Measurements from ENCODE around the gene EFCAB8.
"Not testable (repeated sequence)": the region's sequence is repeated elsewhere in the genome, so short reads cannot be mapped to it uniquely, and the experiment has no call there.

EFCAB8 gene

GRCh38 chr20:32861446-32861845, 2.7 kb downstream of the EFCAB8 start:
- peaks cover 2 to 23% of the 10 kb centered on the region in 2 donors for H3K36me3 ChIP-seq (replicated peaks in 1 of 2; ENCODE audit: control insufficient read depth in 2 of 2, insufficient read depth in 2 of 2, low read length in 2 of 2)
- no peak overlapping the region for H4K8ac ChIP-seq (ENCODE audit: low read depth, low read length)
- no peak overlapping the region for H3K9ac ChIP-seq (ENCODE audit: low read depth, low read length, poor library complexity)
- no peak overlapping the region for H2BK15ac ChIP-seq (ENCODE audit: low read length)
- no peak overlapping the region for H3K14ac ChIP-seq (ENCODE audit: low read length)
- H2BK12ac ChIP-seq (ENCODE audit: low read length), result no peak overlapping the region
- no peak overlapping the region for H2AK5ac ChIP-seq (ENCODE audit: low read depth, low read length)
- H3K4me3 ChIP-seq (ENCODE audit: low read length in 2 of 2), result no peak overlapping the region
- H4K91ac ChIP-seq (ENCODE audit: low read depth, low read length, poor library complexity), result no peak overlapping the region
- no CpG with 5 or more reads among the region's 7 CpGs for WGBS, 2 donors (ENCODE audit: extremely low coverage in 2 of 2, insufficient read length in 2 of 2, insufficient replicate concordance in 1 of 2)
- H3K27ac ChIP-seq (replicated peaks; ENCODE audit: low read length), result no peak overlapping the region
- peaks cover 5 to 7% of the 10 kb centered on the region in 2 donors for H3K4me1 ChIP-seq (ENCODE audit: control insufficient read depth in 2 of 2, insufficient read depth in 1 of 2, low read depth in 1 of 2, low read length in 2 of 2)
- DNase-seq (ENCODE audit: low spot score), result no peak
- no peaks in the 10 kb centered on the region for H3K9me3 ChIP-seq (replicated peaks in 1 of 2; ENCODE audit: control insufficient read depth in 2 of 2, insufficient read depth in 1 of 2, low read depth in 1 of 2, low read length in 2 of 2)
- H3K18ac ChIP-seq (ENCODE audit: low read length), result no peak overlapping the region
- H2AFZ ChIP-seq (ENCODE audit: low read length), result no peak overlapping the region
- H2BK120ac ChIP-seq (ENCODE audit: low read depth, low read length), result no peak overlapping the region
- H3K23ac ChIP-seq (ENCODE audit: low read depth, low read length, poor library complexity), result no peak overlapping the region
- no peak overlapping the region for H3K4me2 ChIP-seq (ENCODE audit: insufficient read depth, low read length, poor library complexity, severe bottlenecking)
- H3K4ac ChIP-seq (ENCODE audit: low read length), result no peak overlapping the region
- H2BK5ac ChIP-seq (ENCODE audit: low read length), result no peak overlapping the region
- H3K27me3 ChIP-seq (ENCODE audit: control insufficient read depth in 3 of 3, insufficient read depth in 3 of 3, low read depth in 1 of 3, low read length in 3 of 3), result no peaks in the 10 kb centered on the region
- no peaks in the 10 kb centered on the region for H3K79me1 ChIP-seq (ENCODE audit: low read depth, low read length)

DNA sequence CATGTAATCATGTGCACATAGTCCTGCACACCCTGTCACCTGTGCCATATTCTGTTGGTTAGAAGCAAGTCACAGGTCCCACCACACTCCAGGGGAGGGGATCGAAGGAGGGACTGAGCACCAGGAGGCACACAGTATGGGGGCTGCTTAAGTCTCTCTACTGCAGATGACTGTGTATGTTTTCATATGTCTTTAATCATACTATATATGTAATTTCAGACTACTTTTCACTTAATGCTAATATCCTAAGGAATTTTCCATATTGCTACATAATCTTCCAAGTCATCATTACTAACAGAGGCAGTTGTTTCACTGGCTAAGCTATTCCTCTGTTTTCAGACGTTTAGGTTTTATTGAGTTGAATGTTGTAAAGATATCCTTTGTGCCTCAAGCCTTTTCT, 10.8 kb downstream of the EFCAB8 start:
- H3K4me1 ChIP-seq (ENCODE audit: control insufficient read depth in 2 of 2, insufficient read depth in 1 of 2, low read depth in 1 of 2, low read length in 2 of 2), result peaks cover 0 to 12% of the 10 kb centered on the region in 2 donors
- no peak overlapping the region for H3K27ac ChIP-seq (replicated peaks; ENCODE audit: low read length)
- H2BK12ac ChIP-seq (ENCODE audit: low read length), result no peak overlapping the region
- H3K36me3 ChIP-seq (replicated peaks in 1 of 2; ENCODE audit: control insufficient read depth in 2 of 2, insufficient read depth in 2 of 2, low read length in 2 of 2), result no peaks in the 10 kb centered on the region
- H3K9me3 ChIP-seq (replicated peaks in 1 of 2; ENCODE audit: control insufficient read depth in 2 of 2, insufficient read depth in 1 of 2, low read depth in 1 of 2, low read length in 2 of 2), result no peaks in the 10 kb centered on the region
- H4K8ac ChIP-seq (ENCODE audit: low read depth, low read length), result no peak overlapping the region
- H3K27me3 ChIP-seq (ENCODE audit: control insufficient read depth in 3 of 3, insufficient read depth in 3 of 3, low read depth in 1 of 3, low read length in 3 of 3), result no peaks in the 10 kb centered on the region
- H3K4me3 ChIP-seq (ENCODE audit: low read length in 2 of 2), result no peak overlapping the region
- H3K4ac ChIP-seq (ENCODE audit: low read length), result no peak overlapping the region
- no peak overlapping the region for H2AFZ ChIP-seq (ENCODE audit: low read length)
- no peak overlapping the region for H3K4me2 ChIP-seq (ENCODE audit: insufficient read depth, low read length, poor library complexity, severe bottlenecking)
- H2AK5ac ChIP-seq (ENCODE audit: low read depth, low read length), result no peak overlapping the region
- DNase-seq (ENCODE audit: low spot score), result no peak
- WGBS, 2 donors (ENCODE audit: extremely low coverage in 2 of 2, insufficient read length in 2 of 2, insufficient replicate concordance in 1 of 2), result no CpG with 5 or more reads among the region's 2 CpGs
- no peak overlapping the region for H2BK120ac ChIP-seq (ENCODE audit: low read depth, low read length)
- H2BK15ac ChIP-seq (ENCODE audit: low read length), result no peak overlapping the region
- H4K91ac ChIP-seq (ENCODE audit: low read depth, low read length, poor library complexity), result no peak overlapping the region
- no peak overlapping the region for H3K18ac ChIP-seq (ENCODE audit: low read length)
- peak overlapping the region; percentile 50 for H3K9ac ChIP-seq (ENCODE audit: low read depth, low read length, poor library complexity)
- no peak overlapping the region for H3K14ac ChIP-seq (ENCODE audit: low read length)
- no peak overlapping the region for H3K23ac ChIP-seq (ENCODE audit: low read depth, low read length, poor library complexity)
- H3K79me1 ChIP-seq (ENCODE audit: low read depth, low read length), result no peaks in the 10 kb centered on the region
- H2BK5ac ChIP-seq (ENCODE audit: low read length), result no peak overlapping the region

GRCh38 chr20:32870526-32870925, 11.8 kb downstream of the EFCAB8 start:
- not testable (repeated sequence) for H2BK5ac ChIP-seq (ENCODE audit: low read length); H3K9ac ChIP-seq (ENCODE audit: low read depth, low read length, poor library complexity); H3K4me2 ChIP-seq (ENCODE audit: insufficient read depth, low read length, poor library complexity, severe bottlenecking); H3K23ac ChIP-seq (ENCODE audit: low read depth, low read length, poor library complexity); DNase-seq (ENCODE audit: low spot score); H3K9me3 ChIP-seq (replicated peaks in 1 of 2; ENCODE audit: control insufficient read depth in 2 of 2, insufficient read depth in 1 of 2, low read depth in 1 of 2, low read length in 2 of 2); H2AFZ ChIP-seq (ENCODE audit: low read length); H3K4me3 ChIP-seq (ENCODE audit: low read length in 2 of 2); H4K91ac ChIP-seq (ENCODE audit: low read depth, low read length, poor library complexity); H2BK15ac ChIP-seq (ENCODE audit: low read length); H3K27ac ChIP-seq (replicated peaks; ENCODE audit: low read length); H4K8ac ChIP-seq (ENCODE audit: low read depth, low read length); H2BK12ac ChIP-seq (ENCODE audit: low read length); H3K27me3 ChIP-seq (ENCODE audit: control insufficient read depth in 3 of 3, insufficient read depth in 3 of 3, low read depth in 1 of 3, low read length in 3 of 3); H2BK120ac ChIP-seq (ENCODE audit: low read depth, low read length); H3K79me1 ChIP-seq (ENCODE audit: low read depth, low read length); H3K18ac ChIP-seq (ENCODE audit: low read length); H3K14ac ChIP-seq (ENCODE audit: low read length); H3K4ac ChIP-seq (ENCODE audit: low read length); H2AK5ac ChIP-seq (ENCODE audit: low read depth, low read length); H3K36me3 ChIP-seq (replicated peaks in 1 of 2; ENCODE audit: control insufficient read depth in 2 of 2, insufficient read depth in 2 of 2, low read length in 2 of 2)
- no CpG with 5 or more reads among the region's 3 CpGs for WGBS, 2 donors (ENCODE audit: extremely low coverage in 2 of 2, insufficient read length in 2 of 2, insufficient replicate concordance in 1 of 2)
- H3K4me1 ChIP-seq (ENCODE audit: control insufficient read depth in 2 of 2, insufficient read depth in 1 of 2, low read depth in 1 of 2, low read length in 2 of 2), result peaks cover 0 to 12% of the 10 kb centered on the region in 2 donors

DNA sequence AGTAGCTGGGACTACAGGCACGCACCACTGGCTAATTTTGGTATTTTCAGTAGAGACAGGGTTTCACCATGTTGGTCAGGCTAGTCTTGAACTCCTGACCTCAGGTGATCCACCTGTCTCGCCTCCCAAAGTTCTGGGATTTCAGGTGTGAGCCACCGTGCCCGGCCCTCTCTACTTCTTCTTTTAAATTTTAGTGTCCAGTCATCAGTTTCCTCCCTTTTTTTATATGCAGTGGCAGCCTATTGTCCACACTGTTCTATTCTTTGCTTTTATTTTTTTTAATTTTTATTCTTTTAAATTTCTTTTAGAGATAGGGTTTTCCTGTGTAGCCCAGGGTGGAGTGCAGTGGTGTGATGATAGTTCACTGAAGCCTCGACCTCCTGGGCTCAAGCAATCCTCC, 12.3 kb downstream of the EFCAB8 start:
- Histone ChIP-seq H3K79me1 (ENCODE audit: low read depth, low read length) (no peaks in the 10 kb centered on the region), H3K27me3 (ENCODE audit: control insufficient read depth in 3 of 3, insufficient read depth in 3 of 3, low read depth in 1 of 3, low read length in 3 of 3) (no peaks in the 10 kb centered on the region), H4K8ac (ENCODE audit: low read depth, low read length) (no peak overlapping the region), H3K36me3 (replicated peaks in 1 of 2; ENCODE audit: control insufficient read depth in 2 of 2, insufficient read depth in 2 of 2, low read length in 2 of 2) (no peaks in the 10 kb centered on the region), H3K23ac (ENCODE audit: low read depth, low read length, poor library complexity) (no peak overlapping the region), H3K9ac (ENCODE audit: low read depth, low read length, poor library complexity) (no peak overlapping the region), H3K9me3 (replicated peaks in 1 of 2; ENCODE audit: control insufficient read depth in 2 of 2, insufficient read depth in 1 of 2, low read depth in 1 of 2, low read length in 2 of 2) (no peaks in the 10 kb centered on the region), H2AFZ (ENCODE audit: low read length) (no peak overlapping the region), H2AK5ac (ENCODE audit: low read depth, low read length) (no peak overlapping the region), H3K14ac (ENCODE audit: low read length) (no peak overlapping the region), H2BK12ac (ENCODE audit: low read length) (no peak overlapping the region), H2BK5ac (ENCODE audit: low read length) (no peak overlapping the region), H3K4me3 (ENCODE audit: low read length in 2 of 2) (no peak overlapping the region), H3K4ac (ENCODE audit: low read length) (no peak overlapping the region), H2BK120ac (ENCODE audit: low read depth, low read length) (no peak overlapping the region), H3K18ac (ENCODE audit: low read length) (no peak overlapping the region), H3K4me2 (ENCODE audit: insufficient read depth, low read length, poor library complexity, severe bottlenecking) (no peak overlapping the region), H3K27ac (replicated peaks; ENCODE audit: low read length) (no peak overlapping the region), H4K91ac (ENCODE audit: low read depth, low read length, poor library complexity) (no peak overlapping the region), H3K4me1 (ENCODE audit: control insufficient read depth in 2 of 2, insufficient read depth in 1 of 2, low read depth in 1 of 2, low read length in 2 of 2) (peaks cover 0 to 10% of the 10 kb centered on the region in 2 donors), H2BK15ac (ENCODE audit: low read length) (no peak overlapping the region)
- no peak for DNase-seq (ENCODE audit: low spot score)
- no CpG with 5 or more reads among the region's 5 CpGs for WGBS, 2 donors (ENCODE audit: extremely low coverage in 2 of 2, insufficient read length in 2 of 2, insufficient replicate concordance in 1 of 2)

Data from neuronal stem cell (in vitro differentiated cells).